ENCODE measurements around the gene LENG1. TPM values are rescaled to one million over a fixed set of nuclear protein-coding genes. Genes with fewer than 3 reads are reported as not detected.
A peak's percentile ranks its signal among the peaks of the same experiment; 100 is the strongest.

LENG1 gene
- total RNA-seq, 1 experiment from 2014 or later = 11.2 TPM

- intact Hi-C loops (cut with micrococcal nuclease; ENCODE audit: unreplicated experiment) = no loop called here
- Histone ChIP-seq H3K27me3 (ENCODE audit: control insufficient read depth, insufficient read depth, low read length) (no peaks in the 10 kb centered on the region), H3K4me1 (ENCODE audit: control insufficient read depth, insufficient read depth, low read length) (peaks cover 22% of the 10 kb centered on the region), H3K9me3 (ENCODE audit: control insufficient read depth, insufficient read depth, low read depth, low read length) (no peaks in the 10 kb centered on the region), H3K4me3 (ENCODE audit: low read depth in 2 of 2, low read length in 2 of 2) (peak overlapping the region; percentile 76 to 84), H3K36me3 (ENCODE audit: control insufficient read depth, insufficient read depth, low read length) (peaks cover 3% of the 10 kb centered on the region), H3K27ac (ENCODE audit: low read length) (peak overlapping the region; percentile 92)
- CTCF ChIA-PET = no interaction called here
- BruUV-seq (replicated peaks) = TSS peak; percentile 91
- in situ Hi-C loops (cut with HindIII; ENCODE audit: low pct_unique_long_range_greater_than_20kb, low sequenced_read_pairs) = no loop called here
- TF ChIP-seq, protein P1, sequence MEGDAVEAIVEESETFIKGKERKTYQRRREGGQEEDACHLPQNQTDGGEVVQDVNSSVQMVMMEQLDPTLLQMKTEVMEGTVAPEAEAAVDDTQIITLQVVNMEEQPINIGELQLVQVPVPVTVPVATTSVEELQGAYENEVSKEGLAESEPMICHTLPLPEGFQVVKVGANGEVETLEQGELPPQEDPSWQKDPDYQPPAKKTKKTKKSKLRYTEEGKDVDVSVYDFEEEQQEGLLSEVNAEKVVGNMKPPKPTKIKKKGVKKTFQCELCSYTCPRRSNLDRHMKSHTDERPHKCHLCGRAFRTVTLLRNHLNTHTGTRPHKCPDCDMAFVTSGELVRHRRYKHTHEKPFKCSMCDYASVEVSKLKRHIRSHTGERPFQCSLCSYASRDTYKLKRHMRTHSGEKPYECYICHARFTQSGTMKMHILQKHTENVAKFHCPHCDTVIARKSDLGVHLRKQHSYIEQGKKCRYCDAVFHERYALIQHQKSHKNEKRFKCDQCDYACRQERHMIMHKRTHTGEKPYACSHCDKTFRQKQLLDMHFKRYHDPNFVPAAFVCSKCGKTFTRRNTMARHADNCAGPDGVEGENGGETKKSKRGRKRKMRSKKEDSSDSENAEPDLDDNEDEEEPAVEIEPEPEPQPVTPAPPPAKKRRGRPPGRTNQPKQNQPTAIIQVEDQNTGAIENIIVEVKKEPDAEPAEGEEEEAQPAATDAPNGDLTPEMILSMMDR (IDR thresholded peaks at IDR 0.05) = no peak
- no peak for TF ChIP-seq REST (IDR thresholded peaks at IDR 0.05; ENCODE audit: insufficient read depth in 1 of 2, low read depth in 2 of 2, low read length in 1 of 2)
- POLR2A ChIA-PET = interaction anchor here (0.7 kb wide), 1 partner anchor 29 kb away, joined by 3 read pairs; the partner anchor contains the start of gene MBOAT7
- DNase-seq (ENCODE audit: low read depth, low spot score) (no peak), ATAC-seq (peak; percentile 4)
These were observed 776 bp upstream of the LENG1 start for GRCh38 chr19:54160182-54160811.

DNA sequence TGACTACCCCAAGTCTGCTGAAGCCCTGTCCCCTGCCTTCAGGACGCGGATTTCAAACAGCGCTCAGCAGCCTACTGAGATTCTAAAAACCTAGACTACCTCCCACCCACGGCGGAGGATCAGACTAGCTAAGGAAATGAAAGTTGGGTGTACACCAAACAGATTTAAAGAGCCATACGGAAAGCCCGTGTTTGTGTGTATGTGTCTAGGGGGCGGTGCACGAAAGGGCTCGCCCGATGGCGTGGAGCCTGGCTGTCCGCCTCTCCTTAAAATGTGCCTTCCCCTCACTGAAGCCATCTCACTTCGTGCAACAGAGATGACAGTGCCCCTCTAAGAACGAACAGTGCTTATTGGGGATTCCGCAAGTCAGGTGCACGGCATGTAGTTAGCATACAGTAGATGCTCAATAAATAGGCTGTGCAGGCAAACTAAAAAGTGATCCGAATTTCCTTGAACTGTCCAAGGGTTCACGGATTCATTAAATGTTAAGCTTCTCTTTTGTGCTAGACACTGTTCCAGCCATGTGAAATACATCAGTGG is 639 bp downstream of the LENG1 start:
- Histone ChIP-seq H3K27ac (ENCODE audit: low read length) (peak overlapping the region; percentile 99), H3K27me3 (ENCODE audit: control insufficient read depth, insufficient read depth, low read length) (no peaks in the 10 kb centered on the region), H3K9me3 (ENCODE audit: control insufficient read depth, insufficient read depth, low read depth, low read length) (no peaks in the 10 kb centered on the region), H3K36me3 (ENCODE audit: control insufficient read depth, insufficient read depth, low read length) (peaks cover 5% of the 10 kb centered on the region), H3K4me1 (ENCODE audit: control insufficient read depth, insufficient read depth, low read length) (peaks cover 34% of the 10 kb centered on the region), H3K4me3 (ENCODE audit: low read depth in 2 of 2, low read length in 2 of 2) (peak overlapping the region; percentile 84 to 97)
- in situ Hi-C loops (cut with HindIII; ENCODE audit: low pct_unique_long_range_greater_than_20kb, low sequenced_read_pairs) = no loop called here
- DNase-seq (ENCODE audit: low read depth, low spot score) (no peak), ATAC-seq (no peak)
- TF ChIP-seq TCF7L2 (IDR thresholded peaks at IDR 0.05; ENCODE audit: low read depth, low read length) = no peak
- no peak for TF ChIP-seq REST (IDR thresholded peaks at IDR 0.05; ENCODE audit: insufficient read depth in 1 of 2, low read depth in 2 of 2, low read length in 1 of 2)
- BruUV-seq (replicated peaks) = TSS peak; percentile 87
- ChIA-PET POLR2A (interaction anchor here (1.5 kb wide), 1 partner anchor 22 kb away, joined by 4 read pairs; the partner anchor contains the start of gene CNOT3), CTCF (no interaction called here)
- intact Hi-C loops (cut with micrococcal nuclease; ENCODE audit: unreplicated experiment) = no loop called here
